GM12878 (cell line): Measurements from ENCODE around the gene GDAP1L1. TPM values are rescaled to one million over a fixed set of nuclear protein-coding genes. Genes with fewer than 3 reads are reported as not detected.

Experiments used
- ATAC-seq: fragments of 200-7000 bp; cut with Tn5 transposase; 3 replicates; pipeline ENCODE4 v1.9.1; 2020; ENCODE audit warnings: mild to moderate bottlenecking, moderate library complexity
- BruUV-seq: library from RNA; stranded (reverse); fragments of 400-500 nt; replicated peaks from 2 replicates; lab custom pipeline; 2021; lab: Mats Ljungman, UMichigan
- CTCF ChIA-PET: fragments of 300-600 bp; sonication (Branson Sonifier 250); formaldehyde crosslinking; extraction: SDS; loops from one replicate; lab custom pipeline; 2021; ENCODE audit warnings: inconsistent platforms; lab: Yijun Ruan, JAX
- POLR2A ChIA-PET: fragments of 350-600 bp; formaldehyde crosslinking; extraction: SDS; loops from one replicate; lab custom pipeline; 2021; ENCODE audit warnings: inconsistent platforms; lab: Charles Lee
- RAD21 ChIA-PET: fragments of 300-600 bp; sonication (Branson Sonifier 250); formaldehyde crosslinking; loops from one replicate; lab custom pipeline; 2023; ENCODE audit warnings: antibody characterized with exemption; ENCODE audit not compliant: unreplicated experiment; lab: Charles Lee
- SMC1A ChIA-PET: fragments of 300-600 bp; sonication (Branson Sonifier 250); formaldehyde crosslinking; loops from one replicate; lab custom pipeline; 2023; ENCODE audit not compliant: unreplicated experiment, uncharacterized antibody; lab: Charles Lee
- DNase-seq: peaks from one replicate; pipeline ENCODE4 v3.0.0-alpha.2; 2011; ENCODE audit warnings: low read depth, low spot score
- FAIRE-seq: peaks from 3 replicates; lab custom pipeline; 2011; peaks lifted over from hg19 to GRCh38; lab: Jason Lieb, UNC
- H2AFZ ChIP-seq: 2 replicates; pipeline ENCODE4 v1.6.0; 2011; ENCODE audit warnings: low read depth, low read length, control low read depth; ENCODE audit not compliant: control insufficient read depth
- H3K27ac ChIP-seq: 2 replicates; pipeline ENCODE4 v1.5.1; 2011; ENCODE audit warnings: control low read depth; ENCODE audit not compliant: control insufficient read depth, insufficient read depth
- H3K27me3 ChIP-seq, 2 experiments: replicated peaks in 1 of 2; 2 replicates each; pipeline versions ENCODE4 v1.6.0 to v1.6.1; 2011; ENCODE audit warnings: low read length in 1 of 2; ENCODE audit not compliant: control insufficient read depth in 2 of 2, insufficient read depth in 2 of 2
- H3K36me3 ChIP-seq, 2 experiments: 2 replicates each; pipeline ENCODE4 v1.5.1; 2011; ENCODE audit warnings: low read length in 1 of 2; ENCODE audit not compliant: control insufficient read depth in 2 of 2, insufficient read depth in 2 of 2
- H3K4me1 ChIP-seq: 2 replicates; pipeline ENCODE4 v1.6.1; 2011; ENCODE audit warnings: mild to moderate bottlenecking, low read length, moderate library complexity, mixed read lengths; ENCODE audit not compliant: control insufficient read depth, insufficient read depth
- H3K4me2 ChIP-seq: 2 replicates; pipeline ENCODE4 v1.6.0; 2011; ENCODE audit warnings: control low read depth; ENCODE audit not compliant: control insufficient read depth, insufficient read depth
- H3K4me3 ChIP-seq: fragments of 200-600 bp; sonication (generic); 2 replicates; pipeline ENCODE4 v1.5.1; 2016
- H3K79me2 ChIP-seq: 2 replicates; pipeline ENCODE4 v1.6.0; 2011; ENCODE audit warnings: low read length; ENCODE audit not compliant: control insufficient read depth, insufficient read depth
- H3K9ac ChIP-seq: 2 replicates; pipeline ENCODE4 v1.8.0; 2011; ENCODE audit warnings: low read length, control low read depth, mixed read lengths; ENCODE audit not compliant: control insufficient read depth, insufficient read depth
- H3K9me3 ChIP-seq: replicated peaks from 3 replicates; pipeline ENCODE4 v1.5.1; 2011; ENCODE audit warnings: mild to moderate bottlenecking, low read length; ENCODE audit not compliant: control insufficient read depth, insufficient read depth
- H4K20me1 ChIP-seq: 2 replicates; pipeline ENCODE4 v1.6.0; 2011; ENCODE audit not compliant: control insufficient read depth, insufficient read depth
- BMI1 ChIP-seq: fragments of 450-650 bp; IDR thresholded peaks from 2 replicates; pipeline ENCODE4 v1.6.1; 2016; ENCODE audit warnings: mild to moderate bottlenecking, moderate library complexity, borderline replicate concordance
- MXI1 ChIP-seq: fragments of 150-350 bp; IDR thresholded peaks from 2 replicates; pipeline ENCODE4 v1.6.1; 2011; ENCODE audit warnings: low read depth, mild to moderate bottlenecking, inconsistent platforms, low read length, improper control_type of control experiment
- RB1 ChIP-seq: fragments of 450-650 bp; formaldehyde crosslinking; IDR thresholded peaks from 2 replicates; pipeline ENCODE4 v1.6.1; 2017; ENCODE audit warnings: mild to moderate bottlenecking, borderline replicate concordance
- SREBF1 ChIP-seq: IDR thresholded peaks from 2 replicates; pipeline ENCODE4 v1.6.1; 2012; ENCODE audit warnings: mild to moderate bottlenecking, low read length
- TCF7 ChIP-seq: IDR thresholded peaks from 2 replicates; pipeline ENCODE4 v1.6.1; 2014; ENCODE audit warnings: antibody characterized with exemption, borderline replicate concordance
- ZNF384 ChIP-seq: IDR thresholded peaks from 2 replicates; pipeline ENCODE4 v1.6.1; 2012; ENCODE audit warnings: low read depth, mild to moderate bottlenecking, low read length, improper control_type of control experiment, borderline replicate concordance
- ZZZ3 ChIP-seq: IDR thresholded peaks from 2 replicates; pipeline ENCODE4 v1.6.1; 2011; ENCODE audit warnings: low read depth; ENCODE audit not compliant: control insufficient read depth, insufficient read length
- WGBS: methylation state at CpG from one replicate; pipeline ENCODE4 v1.1.6; 2016; ENCODE audit warnings: low lambda C conversion rate; ENCODE audit not compliant: insufficient replicate concordance, insufficient coverage; ENCODE audit errors: missing lambda C conversion rate; 5-methylcytosine and 5-hydroxymethylcytosine counted together
- in situ Hi-C: fragments of 300-500 bp; cut with MboI; formaldehyde crosslinking; loops from 9 replicates; pipeline ENCODE4 v1.14.3; 2018; ENCODE audit warnings: mixed read lengths
- intact Hi-C: fragments of 100-400 bp; cut with micrococcal nuclease; formaldehyde crosslinking; loops from one replicate; pipeline ENCODE4 v1.14.2; 2022; ENCODE audit not compliant: unreplicated experiment
- polyA plus RNA-seq, 11 experiments: library from polyadenylated mRNA; depleted of rRNA in 4 of 11; unstranded in 6 of 11; stranded (reverse) in 5 of 11; fragments of >200 nt; fragmentation: Nextera tagmentation in 4 of 11; fragmentation: Illumina TruSeq in 1 of 11; extraction: Ambion mirVana in 4 of 11; extraction: Trizol in 1 of 11; gene quantifications; 1 replicate in 1 of 11; 2 replicates in 10 of 11; pipeline versions ENCODE4 v1.2.1 to v1.2.3, GENCODE V29; 2011 to 2016; ENCODE audit warnings: inconsistent platforms in 2 of 11, missing spikeins in 2 of 11, low read depth in 1 of 11
- total RNA-seq, 4 experiments: library from RNA; depleted of rRNA in 3 of 4; stranded (reverse); fragments of >200 nt in 3 of 4; fragmentation: Illumina TruSeq in 1 of 4; extraction: Trizol in 1 of 4; gene quantifications; 2 replicates each; pipeline versions ENCODE4 v1.2.1 to v1.2.3, GENCODE V29; 2013 to 2021
- TF ChIP-seq, protein P1 (sequence below): fragments of 450-650 bp; IDR thresholded peaks from 2 replicates; pipeline ENCODE4 v1.6.1; 2017; ENCODE audit warnings: antibody characterized with exemption, mild to moderate bottlenecking, moderate library complexity
- TF ChIP-seq, protein P2 (sequence below): fragments of 450-650 bp; IDR thresholded peaks from 2 replicates; pipeline ENCODE4 v1.6.1; 2017; ENCODE audit warnings: low read depth, mild to moderate bottlenecking, moderate library complexity

The GDAP1L1 gene
- total and polyA plus RNA-seq, 10 of the 15 experiments (the other 5 are each of a cell fraction or from before 2014, with no cell fraction given) = 0.08 to 0.38 TPM; not detected in 8

DNA sequence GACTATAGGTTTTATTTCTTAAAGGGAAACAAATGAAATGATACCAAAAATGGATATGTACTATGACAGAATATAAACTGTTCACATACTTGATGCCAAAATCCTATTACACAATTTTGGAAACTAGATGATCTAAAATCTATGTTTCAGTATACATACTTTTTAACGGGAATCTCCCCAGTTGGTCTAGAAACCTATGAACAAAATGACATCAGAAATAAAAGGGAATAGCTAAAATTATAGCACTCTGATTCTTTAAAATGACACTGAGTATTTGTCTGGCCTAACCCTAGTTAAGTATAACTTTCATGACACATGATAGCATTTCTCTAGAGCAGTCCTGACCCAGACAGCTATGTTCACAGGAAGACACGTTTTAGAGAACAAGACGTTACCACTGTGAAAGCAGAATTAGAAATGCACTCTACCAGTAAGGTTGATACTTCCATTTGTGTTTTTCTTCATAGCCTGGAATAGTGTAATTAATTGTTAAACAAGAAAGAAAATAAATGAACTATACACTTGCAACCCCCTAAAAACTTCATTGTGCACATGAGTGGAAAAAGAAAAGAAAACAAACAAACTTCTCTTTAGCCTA is 39.9 kb upstream of the GDAP1L1 start:
- WGBS = 0% methylated on average over 3 of the region's 3 CpGs
- CTCF ChIA-PET = interaction anchor here (1.1 to 3.4 kb wide), 3 partner anchors 10 to 104 kb away, joined by 3 to 36 read pairs (median 6); partner anchors contain the start of gene FITM2
- H3K36me3 ChIP-seq = peaks cover 0 to 21% of the 10 kb centered on the region in 2 experiments; a peak in 2 of 4 replicates
- H3K79me2 ChIP-seq = peaks cover 48% of the 10 kb centered on the region
- DNase-seq (no peak), FAIRE-seq (no peak), ATAC-seq (0 out of 3 replicates have a peak, but pooled peaks have one; percentile 1)
- intact Hi-C loops = no loop called here
- peak overlapping the region; percentile 98 for H3K4me3 ChIP-seq
- H3K27ac ChIP-seq = peak overlapping the region; percentile 27; the same call in 1 of the 2 replicates
- SMC1A ChIA-PET = interaction anchor here (1.1 kb wide), 1 partner anchor 11 kb away, joined by 5 read pairs; no protein-coding TSS in a partner anchor
- no peaks in the 10 kb centered on the region for H3K27me3 ChIP-seq
- H3K4me2 ChIP-seq = peak overlapping the region; percentile 53; the same call in 1 of the 2 replicates
- no peaks in the 10 kb centered on the region for H3K9me3 ChIP-seq
- in situ Hi-C loops = no loop called here
- no peak overlapping the region for H3K9ac ChIP-seq
- no peak for TF ChIP-seq TCF7
- TF ChIP-seq BMI1 = no peak
- peak; percentile 48; the same call in 1 of the 2 replicates for TF ChIP-seq MXI1
- TF ChIP-seq RB1 = no peak
- TF ChIP-seq ZNF384 = no peak
- TF ChIP-seq SREBF1 = no peak
- no peak for TF ChIP-seq ZZZ3
- TF ChIP-seq, protein P1, sequence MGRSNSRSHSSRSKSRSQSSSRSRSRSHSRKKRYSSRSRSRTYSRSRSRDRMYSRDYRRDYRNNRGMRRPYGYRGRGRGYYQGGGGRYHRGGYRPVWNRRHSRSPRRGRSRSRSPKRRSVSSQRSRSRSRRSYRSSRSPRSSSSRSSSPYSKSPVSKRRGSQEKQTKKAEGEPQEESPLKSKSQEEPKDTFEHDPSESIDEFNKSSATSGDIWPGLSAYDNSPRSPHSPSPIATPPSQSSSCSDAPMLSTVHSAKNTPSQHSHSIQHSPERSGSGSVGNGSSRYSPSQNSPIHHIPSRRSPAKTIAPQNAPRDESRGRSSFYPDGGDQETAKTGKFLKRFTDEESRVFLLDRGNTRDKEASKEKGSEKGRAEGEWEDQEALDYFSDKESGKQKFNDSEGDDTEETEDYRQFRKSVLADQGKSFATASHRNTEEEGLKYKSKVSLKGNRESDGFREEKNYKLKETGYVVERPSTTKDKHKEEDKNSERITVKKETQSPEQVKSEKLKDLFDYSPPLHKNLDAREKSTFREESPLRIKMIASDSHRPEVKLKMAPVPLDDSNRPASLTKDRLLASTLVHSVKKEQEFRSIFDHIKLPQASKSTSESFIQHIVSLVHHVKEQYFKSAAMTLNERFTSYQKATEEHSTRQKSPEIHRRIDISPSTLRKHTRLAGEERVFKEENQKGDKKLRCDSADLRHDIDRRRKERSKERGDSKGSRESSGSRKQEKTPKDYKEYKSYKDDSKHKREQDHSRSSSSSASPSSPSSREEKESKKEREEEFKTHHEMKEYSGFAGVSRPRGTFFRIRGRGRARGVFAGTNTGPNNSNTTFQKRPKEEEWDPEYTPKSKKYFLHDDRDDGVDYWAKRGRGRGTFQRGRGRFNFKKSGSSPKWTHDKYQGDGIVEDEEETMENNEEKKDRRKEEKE = no peak
- TF ChIP-seq, protein P2, sequence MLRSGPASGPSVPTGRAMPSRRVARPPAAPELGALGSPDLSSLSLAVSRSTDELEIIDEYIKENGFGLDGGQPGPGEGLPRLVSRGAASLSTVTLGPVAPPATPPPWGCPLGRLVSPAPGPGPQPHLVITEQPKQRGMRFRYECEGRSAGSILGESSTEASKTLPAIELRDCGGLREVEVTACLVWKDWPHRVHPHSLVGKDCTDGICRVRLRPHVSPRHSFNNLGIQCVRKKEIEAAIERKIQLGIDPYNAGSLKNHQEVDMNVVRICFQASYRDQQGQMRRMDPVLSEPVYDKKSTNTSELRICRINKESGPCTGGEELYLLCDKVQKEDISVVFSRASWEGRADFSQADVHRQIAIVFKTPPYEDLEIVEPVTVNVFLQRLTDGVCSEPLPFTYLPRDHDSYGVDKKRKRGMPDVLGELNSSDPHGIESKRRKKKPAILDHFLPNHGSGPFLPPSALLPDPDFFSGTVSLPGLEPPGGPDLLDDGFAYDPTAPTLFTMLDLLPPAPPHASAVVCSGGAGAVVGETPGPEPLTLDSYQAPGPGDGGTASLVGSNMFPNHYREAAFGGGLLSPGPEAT = no peak
- POLR2A ChIA-PET = no interaction called here
- BruUV-seq = no TSS peak
- H3K4me1 ChIP-seq = peaks cover 4% of the 10 kb centered on the region; the same call in 1 of the 2 replicates
- no peak overlapping the region for H2AFZ ChIP-seq
- H4K20me1 ChIP-seq = no peaks in the 10 kb centered on the region
- RAD21 ChIA-PET = no interaction called here
